ENCODE data around the gene HOXA11.
A peak's percentile ranks its signal among the peaks of the same experiment; 100 is the strongest.

HOXA11 gene

DNA sequence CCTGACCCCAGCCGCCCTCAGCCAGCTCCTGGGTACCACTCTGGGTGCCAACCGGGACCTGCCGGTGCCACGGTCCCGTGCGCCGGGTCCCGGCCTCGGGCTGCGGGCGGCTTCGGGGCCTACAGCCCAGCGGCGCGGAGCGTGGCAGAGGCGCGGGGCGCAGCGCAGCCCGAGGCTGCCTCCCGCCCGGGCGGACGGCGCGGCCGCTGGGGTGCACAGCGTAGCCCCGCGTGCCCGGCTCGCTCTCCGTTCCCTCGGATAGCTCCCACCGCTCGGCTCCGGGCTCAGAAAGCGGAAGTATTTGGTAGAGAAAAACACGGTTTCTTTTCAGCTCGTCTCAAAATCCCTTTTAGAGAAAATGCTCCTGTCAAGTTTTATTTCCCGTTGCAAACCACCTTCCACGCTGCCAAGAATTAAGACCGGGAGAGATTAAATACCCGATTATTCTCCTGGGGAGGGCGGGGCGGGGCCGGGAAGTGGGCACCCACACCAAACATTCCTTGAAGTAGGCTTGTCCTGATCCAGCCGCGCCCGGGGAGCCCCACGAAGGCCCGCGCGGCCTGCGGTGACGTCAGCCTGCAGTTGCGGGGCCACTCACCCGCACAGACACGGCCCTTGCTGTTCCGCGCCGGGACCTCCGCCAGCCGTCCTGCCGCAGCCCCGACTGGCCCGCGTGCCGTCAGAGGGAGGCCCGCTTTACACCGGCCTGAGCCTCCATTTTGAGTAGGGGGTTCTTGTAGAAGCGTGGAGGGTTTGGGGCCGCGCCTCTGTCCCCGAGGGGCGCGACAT is 7.7 kb upstream of the HOXA11 start:
- DNase-seq: no peak

DNA sequence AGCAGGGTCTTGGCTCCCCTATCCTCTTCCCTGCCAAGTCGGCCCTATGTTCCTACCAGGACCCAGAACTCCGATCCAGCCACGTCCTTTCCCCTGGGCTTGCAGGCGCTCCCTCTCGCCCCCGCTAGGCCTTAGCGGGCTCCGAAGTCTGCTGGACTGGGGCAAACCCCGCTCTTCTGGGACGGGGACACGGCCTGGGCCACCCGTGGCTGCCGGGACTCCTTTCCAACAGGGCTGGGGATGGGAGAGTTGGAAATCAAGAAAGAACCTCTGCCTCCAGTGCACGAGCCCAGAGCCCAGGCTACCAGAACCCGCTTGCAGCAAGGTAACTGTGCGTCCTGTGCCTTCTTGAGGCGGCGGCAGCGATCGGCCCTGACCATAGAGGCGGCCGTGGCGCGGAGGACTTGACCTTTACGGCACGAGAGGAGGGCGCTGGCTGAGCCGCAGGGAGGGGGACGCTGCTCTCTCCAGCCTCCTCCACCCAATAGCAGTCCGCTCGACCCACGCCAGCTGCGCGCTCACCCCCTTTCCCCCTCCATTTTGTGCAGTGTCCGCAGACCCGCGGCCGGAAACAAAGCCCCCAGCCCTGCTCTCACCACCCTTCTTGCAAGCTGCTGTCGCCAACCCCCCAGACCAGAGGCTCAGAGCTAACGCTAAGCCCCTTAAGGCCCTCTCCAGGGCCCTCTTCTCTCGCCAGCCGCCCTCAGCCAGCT is 7.0 kb upstream of the HOXA11 start:
- DNase-seq: no peak

DNA sequence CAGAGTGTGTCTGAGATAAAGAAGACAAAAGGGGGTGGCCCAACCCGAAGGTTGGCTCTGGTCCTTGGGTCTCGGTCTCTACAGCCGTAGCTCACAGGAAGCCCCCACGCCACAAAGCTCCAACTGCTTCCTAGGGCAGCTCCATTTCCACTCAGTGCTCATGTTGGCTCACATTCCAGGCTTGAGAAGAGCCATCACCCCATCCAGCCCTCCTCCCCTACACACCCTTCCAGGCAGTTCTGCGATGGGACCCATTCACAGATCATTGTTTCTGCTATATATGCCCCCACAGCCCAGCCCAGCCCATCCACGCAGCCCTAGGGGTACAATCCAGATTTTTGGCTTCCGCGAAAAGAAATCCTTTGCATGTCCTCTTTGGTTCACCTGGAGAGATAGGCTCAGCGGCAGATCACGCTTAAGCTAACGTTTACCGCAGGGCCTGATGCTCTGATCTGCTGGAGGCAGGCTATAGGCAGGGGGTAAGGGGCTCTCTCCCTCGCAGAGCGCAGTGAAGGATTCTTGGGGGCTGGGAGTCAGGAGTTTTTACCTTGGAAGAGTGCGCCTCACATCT is 6.2 kb upstream of the HOXA11 start:
- DNase-seq: no peak

DNA sequence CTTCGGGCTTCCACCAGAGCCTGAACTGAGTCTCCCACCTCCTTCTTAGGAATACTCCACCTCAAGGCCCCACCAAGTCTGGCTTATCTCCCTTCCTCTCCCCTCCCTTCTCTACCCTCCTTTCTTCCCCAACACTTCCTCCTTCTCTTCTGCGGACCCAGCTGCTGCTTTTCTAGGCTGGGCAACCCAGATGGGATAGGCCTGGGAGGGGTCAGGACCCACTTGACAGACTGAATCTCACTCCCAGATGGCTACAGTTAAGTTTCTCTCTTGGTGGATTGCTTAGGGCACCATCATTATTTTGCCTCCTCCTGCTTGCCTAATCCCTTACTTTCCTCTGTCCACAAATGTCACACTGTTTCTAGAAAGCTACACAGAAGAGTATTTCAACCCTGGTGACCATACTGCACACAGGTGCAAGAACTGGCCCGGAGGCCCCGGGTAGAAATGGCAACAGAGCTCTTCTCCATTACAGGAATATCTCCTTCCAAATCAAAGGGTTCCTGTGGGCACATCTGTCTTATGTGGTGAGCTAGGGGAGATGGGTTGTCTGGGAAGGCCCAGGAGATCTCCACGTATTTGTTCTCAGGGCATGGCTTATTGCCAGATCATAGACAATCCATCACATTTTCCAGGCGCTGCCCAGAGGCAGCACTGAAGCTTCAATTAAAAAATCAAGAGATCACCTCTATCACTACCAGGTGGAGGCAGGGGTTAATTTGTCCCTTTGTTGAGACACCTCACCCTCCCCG is 5.1 kb upstream of the HOXA11 start:
- DNase-seq: no peak

DNA sequence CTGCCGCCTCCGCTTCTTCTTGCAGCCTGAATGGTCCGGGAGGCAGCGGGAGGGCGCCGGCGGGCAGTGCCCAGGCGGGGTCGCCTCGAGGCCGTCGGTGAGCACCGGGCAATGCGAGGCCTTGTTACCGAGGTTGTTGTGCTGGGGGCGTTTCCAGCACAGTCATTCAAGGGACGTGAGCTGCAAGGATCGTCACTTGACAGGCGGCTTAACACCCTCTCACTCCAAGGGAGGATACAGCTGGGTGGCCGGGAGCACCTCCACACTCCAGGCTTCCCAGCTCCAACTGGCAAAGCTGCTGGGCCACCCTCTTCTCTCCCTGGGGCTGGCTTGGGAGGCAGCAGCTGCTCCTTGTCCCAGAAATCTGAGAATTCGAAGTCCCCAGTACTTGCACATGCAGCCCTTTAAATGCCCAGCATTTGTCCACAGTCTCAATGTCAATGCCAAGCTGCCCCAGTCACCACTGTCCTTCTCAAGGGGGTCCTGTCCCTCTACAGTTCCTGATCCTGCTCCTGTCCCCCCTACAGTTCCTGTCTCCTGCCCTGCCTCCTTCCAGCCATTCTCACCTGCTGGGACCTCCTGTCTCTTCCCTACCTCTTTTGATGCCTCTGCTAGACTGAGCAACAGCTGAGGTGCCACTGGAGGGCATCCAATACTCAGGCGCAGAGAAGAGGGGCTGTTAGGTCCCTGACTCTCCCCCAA is 4.4 kb upstream of the HOXA11 start:
- no peak for DNase-seq

DNA sequence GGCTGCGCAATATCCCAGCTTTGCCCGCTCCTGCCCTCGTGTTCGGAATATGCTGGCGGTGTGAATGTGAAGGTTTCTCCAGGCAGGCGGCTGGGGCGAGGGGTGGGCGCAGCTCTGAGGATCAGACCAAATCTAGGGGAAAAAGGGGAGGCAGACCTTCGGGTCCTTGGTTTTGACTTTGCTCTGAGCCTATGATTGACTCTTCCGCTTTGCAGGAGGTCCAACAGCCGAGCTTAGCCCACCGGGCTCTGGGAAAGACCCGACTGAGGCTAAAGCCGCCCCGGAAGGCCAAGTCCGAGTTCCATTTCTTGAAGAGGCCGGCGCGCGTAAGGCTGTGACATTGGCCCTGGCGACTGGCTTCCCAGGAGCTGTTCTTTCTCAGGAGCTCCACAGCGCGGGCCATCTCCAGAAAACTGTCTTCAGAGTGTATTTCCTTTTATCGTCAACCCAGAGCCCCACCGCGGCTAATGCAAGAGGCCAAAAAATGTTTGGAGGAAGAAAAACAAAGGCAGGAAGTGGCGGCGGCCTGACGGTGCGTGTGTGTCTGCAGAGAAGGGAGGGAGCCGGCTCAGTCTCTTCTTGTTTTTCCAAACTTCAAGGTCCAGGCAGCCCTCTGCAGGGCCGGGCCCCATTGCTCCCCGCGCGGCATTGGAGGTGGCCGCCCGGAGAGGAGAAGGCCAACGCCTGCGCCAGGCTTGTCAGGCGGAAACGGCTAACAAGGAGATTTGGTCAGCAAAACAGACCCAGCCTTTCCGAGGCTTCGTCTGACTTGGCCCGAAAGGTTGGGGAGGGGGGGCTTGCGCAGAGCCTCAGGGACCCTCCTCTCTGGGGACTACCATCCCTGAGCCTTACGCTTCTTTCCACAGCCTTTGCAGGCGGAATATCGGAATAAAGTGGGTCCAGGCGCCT is 3.6 kb upstream of the HOXA11 start:
- DNase-seq: no peak

DNA sequence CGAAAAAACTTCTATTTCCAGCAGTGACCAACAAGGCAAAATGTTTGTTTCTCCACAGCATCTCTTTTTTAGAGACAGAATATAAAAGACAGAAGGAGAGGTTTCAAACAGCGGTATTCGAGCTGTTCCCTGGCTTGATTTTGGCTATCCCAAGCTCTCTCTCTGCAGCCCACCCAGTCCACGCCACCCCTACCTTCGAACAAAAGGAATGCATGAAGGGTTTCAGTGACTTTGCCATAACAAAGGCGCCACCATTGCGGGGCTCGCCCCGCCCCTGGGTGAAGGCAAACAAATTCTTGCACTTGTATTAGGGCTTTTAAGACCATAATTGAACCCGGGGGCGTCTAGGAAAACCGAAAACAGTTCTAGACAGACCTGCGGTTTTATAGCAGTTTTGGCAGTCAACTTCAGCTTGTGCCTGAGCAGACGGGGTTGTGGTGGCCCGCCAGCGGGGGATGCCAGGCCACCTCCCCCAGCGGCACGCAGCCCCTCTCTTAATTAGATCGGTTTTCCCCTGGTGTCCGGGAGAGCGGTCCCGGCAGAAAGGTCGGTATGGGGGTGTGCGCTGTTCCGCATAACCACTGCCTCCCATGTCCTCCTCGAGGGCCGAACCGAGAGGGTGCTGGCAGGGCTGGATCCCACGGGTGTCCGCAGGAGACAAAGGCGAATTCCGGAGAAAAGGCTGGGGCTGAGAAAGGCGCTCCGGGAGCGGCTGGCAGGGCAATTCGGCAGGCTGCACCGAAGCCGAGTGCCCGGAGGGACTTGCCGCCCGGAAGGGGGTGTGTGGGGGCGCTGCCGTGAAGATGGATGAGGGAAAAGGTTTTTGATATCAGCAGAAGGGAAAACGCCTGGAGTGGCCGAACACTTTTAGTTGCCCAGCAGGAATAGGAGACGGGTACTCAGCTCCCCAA is 2.7 kb upstream of the HOXA11 start:
- DNase-seq: peak; percentile 58

DNA sequence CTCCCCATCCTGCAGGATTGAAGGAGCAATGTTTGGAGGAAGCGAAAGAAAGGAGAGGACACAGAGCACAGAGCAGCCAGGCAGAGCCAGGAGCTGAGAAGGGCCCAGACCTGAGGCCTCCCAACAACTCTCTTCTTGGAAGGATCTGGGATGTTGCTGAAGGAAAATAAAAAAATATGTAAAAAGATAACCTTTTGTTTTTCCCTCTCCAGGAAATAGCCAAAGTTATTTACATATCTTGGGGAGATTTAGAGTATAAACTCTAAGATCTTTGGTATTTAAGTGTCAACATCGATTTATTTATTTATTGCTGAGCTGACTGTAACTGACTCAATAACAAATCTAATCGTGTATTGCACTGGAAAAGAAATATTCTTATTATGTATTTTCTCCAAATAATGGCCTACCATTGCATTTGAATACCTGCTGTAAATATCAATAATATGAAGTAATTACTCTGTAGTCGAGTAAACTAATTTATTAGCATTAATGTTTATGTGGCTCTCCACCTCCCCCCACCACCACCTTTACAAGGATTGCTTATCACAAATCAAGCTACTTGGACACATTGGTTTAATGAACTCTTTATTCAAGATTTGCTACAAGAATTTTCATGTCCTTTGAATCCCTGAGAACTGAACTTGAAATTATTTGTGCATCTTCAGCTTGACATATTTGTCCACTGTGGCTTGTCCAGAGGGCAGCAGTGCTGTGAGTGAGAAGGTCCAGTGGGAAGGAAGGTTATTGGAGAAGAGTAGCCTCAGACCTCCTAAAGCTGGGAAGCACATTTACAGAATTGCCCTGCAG is 1.8 kb upstream of the HOXA11 start:
- no peak for DNase-seq

DNA sequence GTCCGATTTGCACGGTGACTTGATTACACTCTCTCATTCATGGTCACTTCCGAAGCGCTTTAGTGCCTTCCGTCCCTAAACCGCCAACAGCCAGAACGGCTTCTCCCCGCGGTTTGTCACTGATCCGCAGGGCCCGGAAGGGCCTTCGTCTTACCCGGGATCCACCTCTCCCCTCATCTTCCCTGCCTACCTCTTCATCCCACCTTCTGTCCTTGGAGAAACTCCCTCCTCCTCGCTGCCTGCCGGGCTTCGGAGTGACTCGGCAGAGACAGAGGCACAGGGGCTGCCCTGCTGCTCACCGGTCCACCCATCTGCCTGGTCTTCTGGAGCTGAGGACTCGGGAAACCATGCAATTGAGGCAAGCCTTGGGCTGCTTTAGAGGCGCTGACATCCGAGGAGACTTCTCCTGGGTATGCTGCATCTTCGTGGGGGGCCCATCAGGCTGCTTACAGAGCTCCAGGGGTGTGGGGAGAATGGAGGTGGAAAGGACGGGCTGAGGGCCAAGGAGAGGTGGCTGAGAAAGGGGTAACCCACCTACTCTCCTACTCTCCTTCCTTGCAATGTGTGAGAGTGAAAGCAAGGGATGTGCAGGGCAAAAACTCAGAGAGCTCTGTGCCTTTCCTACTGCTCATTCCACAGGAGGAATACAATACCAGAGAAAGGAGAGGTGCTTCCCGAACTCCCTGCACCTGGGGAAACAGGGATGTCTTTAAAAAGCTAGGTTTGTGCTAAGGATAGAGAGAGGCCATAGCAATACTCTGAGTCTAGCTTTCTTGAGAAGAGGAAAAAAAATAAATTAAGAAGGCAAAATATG is 1.0 kb upstream of the HOXA11 start:
- no peak for DNase-seq

DNA sequence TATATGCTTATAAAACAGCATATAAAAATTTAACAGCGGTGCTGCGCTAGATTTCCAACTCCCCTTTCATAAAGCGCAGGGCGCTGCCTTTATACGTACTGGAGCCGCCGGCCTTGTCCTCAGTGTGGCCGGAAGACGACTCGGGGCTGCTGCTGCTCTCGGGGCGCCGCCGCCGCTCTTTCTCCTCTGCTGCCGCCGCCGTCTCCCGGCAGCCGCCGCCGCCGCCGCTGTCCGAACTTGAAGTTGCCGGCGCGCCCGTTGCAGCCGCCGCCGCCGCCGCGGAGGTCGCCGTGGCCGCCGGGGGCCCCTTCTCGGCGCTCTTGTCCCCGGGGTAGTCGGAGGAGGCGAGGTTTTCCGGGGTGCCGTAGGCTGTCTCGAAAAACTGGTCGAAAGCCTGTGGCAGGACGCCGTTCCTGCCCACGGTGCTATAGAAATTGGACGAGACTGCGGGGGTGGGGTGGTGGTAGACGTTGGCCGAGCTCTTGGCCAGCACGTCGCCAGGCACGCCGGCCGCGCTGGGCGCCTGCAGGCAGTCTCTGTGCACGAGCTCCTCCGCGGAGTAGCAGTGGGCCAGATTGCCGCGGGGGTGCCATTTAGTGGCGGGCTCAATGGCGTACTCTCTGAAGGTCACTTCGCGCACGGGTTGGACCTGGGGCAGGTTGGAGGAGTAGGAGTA is 557 bp downstream of the HOXA11 start:
- DNase-seq: no peak

DNA sequence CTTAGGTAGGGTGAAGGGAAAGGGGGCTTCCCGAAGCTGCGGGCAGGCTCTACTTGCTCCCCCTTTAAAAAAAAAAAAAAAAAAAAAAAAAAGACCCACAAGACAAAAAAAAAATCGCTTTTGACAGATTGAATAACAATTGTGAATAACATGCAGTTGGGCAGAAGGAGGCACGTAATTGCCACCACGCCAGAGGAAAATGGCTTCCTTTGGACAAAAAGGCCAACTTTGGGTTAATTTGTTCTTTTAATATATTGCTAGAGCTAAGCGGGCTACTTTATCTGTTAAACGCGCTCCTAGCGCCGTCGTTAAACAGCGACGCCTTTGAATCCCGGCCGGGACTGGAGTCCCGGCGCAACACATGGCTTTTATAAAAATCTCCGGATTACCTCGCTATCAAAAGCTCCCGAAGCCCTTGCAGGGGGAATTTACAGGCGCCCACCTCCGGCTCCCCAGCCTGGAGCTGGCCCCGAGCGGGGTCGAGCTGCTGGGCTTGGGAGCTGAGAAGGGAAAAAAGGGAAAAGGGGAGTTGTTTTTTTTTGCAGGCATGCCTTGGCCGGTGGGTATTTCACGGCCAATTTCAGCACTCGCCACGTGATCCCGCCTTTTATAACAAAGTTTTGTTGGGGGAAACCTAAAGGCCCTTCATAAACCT is 1.2 kb downstream of the HOXA11 start:
- DNase-seq: no peak

DNA sequence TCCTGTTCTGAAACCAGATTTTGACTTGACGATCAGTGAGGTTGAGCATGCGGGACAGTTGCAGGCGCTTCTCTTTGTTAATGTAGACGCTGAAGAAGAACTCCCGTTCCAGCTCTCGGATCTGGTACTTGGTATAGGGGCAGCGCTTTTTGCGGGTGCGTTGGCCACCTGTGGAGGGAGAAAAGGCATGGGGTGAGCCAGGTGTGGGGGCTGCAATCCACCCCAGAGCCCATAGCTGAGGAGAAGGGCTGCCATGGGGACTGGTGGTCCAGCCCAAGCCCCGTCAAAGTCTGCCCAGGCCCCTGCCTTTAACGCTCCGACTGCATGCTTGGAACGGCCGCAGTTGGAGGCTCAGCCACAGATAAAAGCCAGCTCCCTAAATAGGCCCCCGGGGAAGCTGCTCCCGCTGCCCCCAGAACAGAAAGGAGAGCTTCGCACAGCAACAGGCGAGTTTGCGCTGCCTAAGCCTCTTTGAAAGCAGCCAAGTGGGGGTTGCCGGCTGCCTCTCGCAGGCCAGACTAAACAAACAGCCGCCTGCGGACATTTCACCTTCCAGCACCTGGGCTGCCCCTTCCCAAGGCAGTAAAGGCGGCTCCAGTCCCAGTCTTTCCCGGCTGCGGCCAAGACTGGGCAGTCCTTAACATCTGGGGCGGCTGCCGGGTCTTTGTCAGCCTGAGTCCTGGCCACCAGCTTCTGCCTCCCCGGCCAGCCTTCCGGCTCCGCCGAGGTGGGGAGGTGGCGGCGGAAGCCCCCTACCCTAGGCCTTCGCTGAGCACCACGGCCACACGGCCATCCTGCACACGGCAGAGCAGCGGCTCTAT is 2.0 kb downstream of the HOXA11 start:
- no peak for DNase-seq

DNA sequence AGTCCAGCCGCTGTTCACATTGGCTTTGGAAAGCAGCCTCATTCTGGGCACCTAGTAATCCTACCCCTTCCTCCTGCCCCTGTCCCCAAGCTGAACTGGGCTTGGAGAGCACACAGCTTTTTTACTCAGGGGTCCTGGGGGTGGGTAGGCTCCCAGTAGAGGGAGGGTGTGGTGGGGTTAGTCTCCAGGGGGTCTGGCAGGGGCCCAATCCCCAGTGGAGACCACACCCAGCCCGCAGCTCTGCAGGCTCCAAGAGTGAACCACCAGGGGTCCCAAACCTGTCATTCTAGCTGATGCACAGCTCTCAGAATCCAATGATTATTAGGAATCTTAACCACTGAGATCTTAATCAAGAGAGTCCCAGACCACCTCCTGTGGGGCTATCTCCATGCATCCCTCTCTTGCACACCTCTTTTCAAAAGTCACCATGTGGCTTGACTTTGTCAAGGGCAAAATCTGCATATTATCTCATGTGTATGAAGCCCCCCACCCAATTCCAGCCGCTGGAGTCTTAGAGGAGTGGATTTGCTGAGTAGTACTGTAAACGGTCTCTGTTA is 2.7 kb downstream of the HOXA11 start:
- no peak for DNase-seq

DNA sequence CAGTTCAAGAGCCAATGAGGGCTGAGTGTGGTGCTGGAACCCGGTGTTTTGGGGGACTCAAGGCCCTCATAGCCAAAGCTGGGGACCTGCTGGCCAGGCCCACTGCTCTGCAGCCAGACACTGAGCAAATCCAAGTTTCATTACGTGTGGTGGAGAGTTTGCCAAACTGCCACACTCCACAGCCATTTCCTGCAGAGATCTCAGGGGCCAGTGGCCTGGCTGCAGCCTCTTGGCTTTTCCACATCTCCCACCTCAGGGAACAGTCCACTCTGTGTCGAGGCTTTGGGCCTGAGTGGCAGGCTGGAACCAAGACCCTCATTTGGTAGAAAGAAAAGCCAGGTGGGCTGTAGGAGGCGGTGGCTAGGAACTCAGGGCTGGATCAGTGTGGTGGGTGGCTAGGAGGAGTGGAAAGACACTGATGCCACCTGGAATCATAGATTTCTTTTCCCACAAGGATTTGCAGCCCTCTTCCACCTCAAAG is 3.2 kb downstream of the HOXA11 start:
- DNase-seq: no peak

DNA sequence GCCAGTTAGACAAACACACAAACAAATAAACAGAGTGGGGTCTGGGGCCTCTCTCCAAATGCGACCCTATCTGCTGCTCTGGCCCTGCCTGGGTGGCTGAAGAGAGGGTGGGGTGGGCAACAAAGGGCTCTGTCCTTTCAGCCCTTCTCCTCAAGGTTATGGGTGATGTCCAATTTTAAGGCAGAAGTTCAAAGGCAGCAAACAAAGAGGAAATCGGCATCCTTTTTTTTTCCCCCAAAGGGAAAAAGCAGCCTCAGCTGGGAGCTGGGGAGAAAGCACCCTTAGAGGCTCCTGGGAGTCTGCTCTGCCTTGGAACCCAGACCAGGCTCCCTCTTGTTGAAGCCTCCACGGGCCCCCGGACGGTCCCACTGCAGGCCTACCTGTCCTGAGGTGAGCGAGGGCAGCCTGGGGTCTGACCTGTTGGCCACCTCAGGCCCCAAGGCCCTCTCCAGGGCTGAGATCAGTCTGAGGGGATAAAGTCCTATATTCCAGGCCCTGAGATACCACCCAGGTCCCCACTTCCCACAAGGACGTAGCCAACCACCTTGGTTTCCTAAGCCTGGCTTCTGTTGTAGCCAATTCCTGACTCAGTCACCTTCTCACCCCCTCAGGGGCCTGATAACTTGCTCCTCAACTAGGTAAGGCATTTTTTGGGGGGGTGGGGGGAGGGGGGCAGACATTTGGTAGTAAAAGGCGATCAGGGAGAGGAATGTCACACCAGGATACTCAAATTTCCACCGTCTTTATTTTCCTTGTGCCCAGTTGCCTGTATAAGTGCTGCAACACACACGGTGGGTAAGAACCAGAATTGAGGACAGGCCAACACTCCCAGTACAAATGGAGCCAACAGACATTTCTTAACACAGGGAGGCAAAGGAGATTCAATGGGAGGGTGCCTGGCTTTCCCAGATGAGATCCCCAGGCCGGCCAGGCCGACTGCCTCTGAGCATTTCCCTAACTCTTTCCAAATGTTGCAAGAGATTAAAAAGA is 4.3 kb downstream of the HOXA11 start:
- DNase-seq: no peak
